ENCODE results near the gene MOSMO. TPM values are rescaled to one million over a fixed set of nuclear protein-coding genes. Genes with fewer than 3 reads are reported as not detected.

Gene MOSMO
- total RNA-seq, 1 experiment from 2014 or later = 24.2 TPM

- POLR2A ChIA-PET (ENCODE audit: unreplicated experiment) = no interaction called here
- no TSS peak for BruUV-seq (replicated peaks)
- H3K79me2 ChIP-seq (ENCODE audit: low read depth) = peaks cover 22% of the 10 kb centered on the region
- no peaks in the 10 kb centered on the region for H4K20me1 ChIP-seq (ENCODE audit: insufficient read depth)
- TF ChIP-seq, protein P1, sequence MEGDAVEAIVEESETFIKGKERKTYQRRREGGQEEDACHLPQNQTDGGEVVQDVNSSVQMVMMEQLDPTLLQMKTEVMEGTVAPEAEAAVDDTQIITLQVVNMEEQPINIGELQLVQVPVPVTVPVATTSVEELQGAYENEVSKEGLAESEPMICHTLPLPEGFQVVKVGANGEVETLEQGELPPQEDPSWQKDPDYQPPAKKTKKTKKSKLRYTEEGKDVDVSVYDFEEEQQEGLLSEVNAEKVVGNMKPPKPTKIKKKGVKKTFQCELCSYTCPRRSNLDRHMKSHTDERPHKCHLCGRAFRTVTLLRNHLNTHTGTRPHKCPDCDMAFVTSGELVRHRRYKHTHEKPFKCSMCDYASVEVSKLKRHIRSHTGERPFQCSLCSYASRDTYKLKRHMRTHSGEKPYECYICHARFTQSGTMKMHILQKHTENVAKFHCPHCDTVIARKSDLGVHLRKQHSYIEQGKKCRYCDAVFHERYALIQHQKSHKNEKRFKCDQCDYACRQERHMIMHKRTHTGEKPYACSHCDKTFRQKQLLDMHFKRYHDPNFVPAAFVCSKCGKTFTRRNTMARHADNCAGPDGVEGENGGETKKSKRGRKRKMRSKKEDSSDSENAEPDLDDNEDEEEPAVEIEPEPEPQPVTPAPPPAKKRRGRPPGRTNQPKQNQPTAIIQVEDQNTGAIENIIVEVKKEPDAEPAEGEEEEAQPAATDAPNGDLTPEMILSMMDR (conservative IDR thresholded peaks at IDR 0.05) = no peak
- no peak for TF ChIP-seq EZH2 (IDR thresholded peaks at IDR 0.05; ENCODE audit: low read depth)
- intact Hi-C loops (cut with micrococcal nuclease; ENCODE audit: unreplicated experiment) = no loop called here
- CTCF ChIA-PET = interaction anchor here (0.8 kb wide), 1 partner anchor 184 kb away, joined by 3 read pairs; no protein-coding TSS in a partner anchor
- H2AFZ ChIP-seq = no peak overlapping the region
- no peak overlapping the region for H3K4me2 ChIP-seq
- no peaks in the 10 kb centered on the region for H3K36me3 ChIP-seq (ENCODE audit: low read depth)
- H3K4me1 ChIP-seq (replicated peaks; ENCODE audit: insufficient read depth) = peaks cover 32% of the 10 kb centered on the region
- no peaks in the 10 kb centered on the region for H3K9me2 ChIP-seq (ENCODE audit: insufficient read depth)
- no peak overlapping the region for H3K4me3 ChIP-seq
- H3K27ac ChIP-seq = no peak overlapping the region
- DNase-seq = no peak
- H3F3A ChIP-seq (ENCODE audit: insufficient read depth, low read depth) = peaks cover 17% of the 10 kb centered on the region; the same call in 1 of the 2 replicates
- H3K27me3 ChIP-seq (ENCODE audit: insufficient read depth, low read depth) = no peaks in the 10 kb centered on the region
- no peaks in the 10 kb centered on the region for H3K9me3 ChIP-seq (ENCODE audit: insufficient read depth, low read depth)
Observed at GRCh38 chr16:22004341-22004740, 3.6 kb upstream of the MOSMO start.

GRCh38 chr16:22005746-22006145 is 2.2 kb upstream of the MOSMO start:
- Histone ChIP-seq H3K36me3 (ENCODE audit: low read depth) (no peaks in the 10 kb centered on the region), H3K9me3 (ENCODE audit: insufficient read depth, low read depth) (no peaks in the 10 kb centered on the region), H3K4me1 (replicated peaks; ENCODE audit: insufficient read depth) (peaks cover 42% of the 10 kb centered on the region), H3K79me2 (ENCODE audit: low read depth) (peaks cover 35% of the 10 kb centered on the region), H3K27ac (no peak overlapping the region), H3K4me2 (no peak overlapping the region), H4K20me1 (ENCODE audit: insufficient read depth) (no peaks in the 10 kb centered on the region), H3K27me3 (ENCODE audit: insufficient read depth, low read depth) (no peaks in the 10 kb centered on the region), H2AFZ (no peak overlapping the region), H3K4me3 (no peak overlapping the region), H3F3A (ENCODE audit: insufficient read depth, low read depth) (peaks cover 17% of the 10 kb centered on the region; the same call in 1 of the 2 replicates), H3K9me2 (ENCODE audit: insufficient read depth) (no peaks in the 10 kb centered on the region)
- TF ChIP-seq, protein P1 (conservative IDR thresholded peaks at IDR 0.05) = no peak
- no peak for TF ChIP-seq EZH2 (IDR thresholded peaks at IDR 0.05; ENCODE audit: low read depth)
- no peak for DNase-seq
- POLR2A ChIA-PET (ENCODE audit: unreplicated experiment) = interaction anchor here (0.7 kb wide), 1 partner anchor 85 kb away, joined by 3 read pairs; no protein-coding TSS in a partner anchor
- BruUV-seq (replicated peaks) = no TSS peak
- intact Hi-C loops (cut with micrococcal nuclease; ENCODE audit: unreplicated experiment) = no loop called here
- CTCF ChIA-PET = no interaction called here

- no peaks in the 10 kb centered on the region for H3K9me3 ChIP-seq (ENCODE audit: insufficient read depth, low read depth)
- intact Hi-C loops (cut with micrococcal nuclease; ENCODE audit: unreplicated experiment) = loop anchor here (1.0 kb wide), 1 partner anchor 20 kb away; no protein-coding TSS in a partner anchor
- peaks cover 33% of the 10 kb centered on the region for H3K4me1 ChIP-seq (replicated peaks; ENCODE audit: insufficient read depth)
- H2AFZ ChIP-seq = peak overlapping the region; percentile 97; the same call in 1 of the 2 replicates
- ChIA-PET CTCF (interaction anchor here (0.6 kb wide), 1 partner anchor 95 kb away, joined by 3 read pairs; no protein-coding TSS in a partner anchor), POLR2A (ENCODE audit: unreplicated experiment) (no interaction called here)
- peaks cover 44% of the 10 kb centered on the region for H3K79me2 ChIP-seq (ENCODE audit: low read depth)
- H3F3A ChIP-seq (ENCODE audit: insufficient read depth, low read depth) = peaks cover 13% of the 10 kb centered on the region; the same call in 1 of the 2 replicates
- TF ChIP-seq EZH2 (IDR thresholded peaks at IDR 0.05; ENCODE audit: low read depth) = no peak
- TF ChIP-seq, protein P1 (conservative IDR thresholded peaks at IDR 0.05) = no peak
- peak overlapping the region; percentile 93 for H3K4me2 ChIP-seq
- peak overlapping the region; percentile 89; the same call in 1 of the 2 replicates for H3K4me3 ChIP-seq
- no peaks in the 10 kb centered on the region for H3K36me3 ChIP-seq (ENCODE audit: low read depth)
- no peaks in the 10 kb centered on the region for H3K27me3 ChIP-seq (ENCODE audit: insufficient read depth, low read depth)
- no TSS peak for BruUV-seq (replicated peaks)
- H3K9me2 ChIP-seq (ENCODE audit: insufficient read depth) = no peaks in the 10 kb centered on the region
- no peak for DNase-seq
- no peak overlapping the region for H3K27ac ChIP-seq
- 0 out of 2 replicates have a peak, but pooled peaks cover under 1% of the 10 kb centered on the region for H4K20me1 ChIP-seq (ENCODE audit: insufficient read depth)
Observed at GRCh38 chr16:22006636-22007035, 1.3 kb upstream of the MOSMO start.

All from PC-9 (cell line).